Measurements from ENCODE around the gene SHC2. TPM values are rescaled to one million over a fixed set of nuclear protein-coding genes. Genes with fewer than 3 reads are reported as not detected.

The SHC2 gene
- polyA plus RNA-seq, 1 donor (not counting 4 experiments of a cell fraction or from before 2014, with no cell fraction given): 2.5 TPM

DNA sequence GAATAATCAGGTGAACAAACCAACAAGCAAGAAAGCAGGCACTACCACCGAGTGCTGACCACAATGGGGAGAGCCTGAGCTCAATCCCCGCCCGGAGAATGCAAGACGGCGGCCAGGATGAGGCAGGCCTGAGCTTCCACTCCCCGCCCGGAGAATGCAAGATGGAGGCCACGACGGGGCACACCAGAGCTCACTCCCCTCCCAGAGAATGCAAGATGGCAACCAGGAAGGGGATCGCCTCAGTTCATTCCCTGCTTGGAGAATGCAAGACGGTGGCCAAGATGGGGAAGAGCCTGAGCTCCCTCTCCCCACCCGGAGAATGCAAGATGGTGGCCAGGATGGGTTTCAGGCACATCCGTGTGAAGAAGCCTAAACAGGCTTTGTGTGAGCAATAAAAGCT is 91.6 kb downstream of the SHC2 start:
- no peak overlapping the region for H3K9ac ChIP-seq (ENCODE audit: control insufficient read depth, extremely low read depth, insufficient read depth, low read length)
- TF ChIP-seq, protein P1, sequence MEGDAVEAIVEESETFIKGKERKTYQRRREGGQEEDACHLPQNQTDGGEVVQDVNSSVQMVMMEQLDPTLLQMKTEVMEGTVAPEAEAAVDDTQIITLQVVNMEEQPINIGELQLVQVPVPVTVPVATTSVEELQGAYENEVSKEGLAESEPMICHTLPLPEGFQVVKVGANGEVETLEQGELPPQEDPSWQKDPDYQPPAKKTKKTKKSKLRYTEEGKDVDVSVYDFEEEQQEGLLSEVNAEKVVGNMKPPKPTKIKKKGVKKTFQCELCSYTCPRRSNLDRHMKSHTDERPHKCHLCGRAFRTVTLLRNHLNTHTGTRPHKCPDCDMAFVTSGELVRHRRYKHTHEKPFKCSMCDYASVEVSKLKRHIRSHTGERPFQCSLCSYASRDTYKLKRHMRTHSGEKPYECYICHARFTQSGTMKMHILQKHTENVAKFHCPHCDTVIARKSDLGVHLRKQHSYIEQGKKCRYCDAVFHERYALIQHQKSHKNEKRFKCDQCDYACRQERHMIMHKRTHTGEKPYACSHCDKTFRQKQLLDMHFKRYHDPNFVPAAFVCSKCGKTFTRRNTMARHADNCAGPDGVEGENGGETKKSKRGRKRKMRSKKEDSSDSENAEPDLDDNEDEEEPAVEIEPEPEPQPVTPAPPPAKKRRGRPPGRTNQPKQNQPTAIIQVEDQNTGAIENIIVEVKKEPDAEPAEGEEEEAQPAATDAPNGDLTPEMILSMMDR (optimal IDR thresholded peaks at IDR 0.05 in 1 of 3, IDR thresholded peaks at IDR 0.05 in 1 of 3, conservative IDR thresholded peaks at IDR 0.05 in 1 of 3; ENCODE audit: extremely low read depth in 1 of 3, insufficient read depth in 2 of 3, low read length in 3 of 3): no peak
- TF ChIP-seq EZH2 (IDR thresholded peaks at IDR 0.05; ENCODE audit: low read length): no peak
- no peak overlapping the region for H3K27ac ChIP-seq (ENCODE audit: control insufficient read depth, insufficient read depth, low read length)
- H2AFZ ChIP-seq (ENCODE audit: control insufficient read depth, low read length): no peak overlapping the region
- dilution Hi-C loops (cut with MboI; ENCODE audit: extremely low pct_ligation_motif_present, low sequenced_read_pairs): no loop called here
- no peaks in the 10 kb centered on the region for H3K79me2 ChIP-seq (ENCODE audit: control insufficient read depth, insufficient read depth, low read length)
- DNase-seq (ENCODE audit: low read depth, low spot score) (no peak), FAIRE-seq (no peak)
- peaks cover 15% of the 10 kb centered on the region for H3K27me3 ChIP-seq (ENCODE audit: control insufficient read depth, extremely low read depth, insufficient read depth, low read length)
- no peaks in the 10 kb centered on the region for H3K9me1 ChIP-seq (ENCODE audit: control insufficient read depth, extremely low read depth, insufficient read depth, low read length)
- no peaks in the 10 kb centered on the region for H4K20me1 ChIP-seq (ENCODE audit: control insufficient read depth, extremely low read depth, insufficient read depth, low read length)
- peaks cover 7% of the 10 kb centered on the region for H3K4me1 ChIP-seq (ENCODE audit: control insufficient read depth, extremely low read depth, insufficient read depth, low read length)
- H3K36me3 ChIP-seq (ENCODE audit: control insufficient read depth in 2 of 2, extremely low read depth in 1 of 2, insufficient read depth in 2 of 2, low read length in 2 of 2): no peaks in the 10 kb centered on the region
- H3K9me3 ChIP-seq (ENCODE audit: control insufficient read depth, low read depth, low read length): no peaks in the 10 kb centered on the region
- H3K4me3 ChIP-seq (ENCODE audit: control insufficient read depth in 2 of 3, extremely low read depth in 1 of 3, insufficient read depth in 2 of 3, low read depth in 1 of 3, low read length in 3 of 3): no peak overlapping the region
- H3K4me2 ChIP-seq (ENCODE audit: control insufficient read depth, extremely low read depth, insufficient read depth, low read depth, low read length): no peak overlapping the region

DNA sequence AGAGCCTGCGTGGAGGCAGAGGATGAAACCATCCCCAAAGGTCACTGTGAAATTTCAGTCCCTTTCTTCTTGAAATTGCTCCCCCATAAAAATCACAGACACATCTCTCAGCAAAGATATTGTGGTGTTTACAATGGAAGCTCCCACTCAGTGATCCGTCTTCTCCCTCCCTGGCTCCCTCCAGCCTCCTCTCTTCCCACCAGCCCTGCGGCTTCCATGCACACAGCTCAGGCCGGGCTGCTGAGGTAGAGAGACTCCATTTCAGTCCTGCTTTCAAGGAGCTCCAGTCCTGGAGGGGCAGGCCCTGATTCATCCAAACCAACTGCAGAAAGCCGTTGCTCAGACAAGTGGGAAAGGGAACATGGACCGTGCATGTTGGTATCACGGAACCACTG is 92.2 kb downstream of the SHC2 start:
- Histone ChIP-seq H3K4me3 (ENCODE audit: control insufficient read depth in 2 of 3, extremely low read depth in 1 of 3, insufficient read depth in 2 of 3, low read depth in 1 of 3, low read length in 3 of 3) (no peak overlapping the region), H3K79me2 (ENCODE audit: control insufficient read depth, insufficient read depth, low read length) (no peaks in the 10 kb centered on the region), H3K9ac (ENCODE audit: control insufficient read depth, extremely low read depth, insufficient read depth, low read length) (no peak overlapping the region), H4K20me1 (ENCODE audit: control insufficient read depth, extremely low read depth, insufficient read depth, low read length) (no peaks in the 10 kb centered on the region), H3K4me2 (ENCODE audit: control insufficient read depth, extremely low read depth, insufficient read depth, low read depth, low read length) (no peak overlapping the region), H3K36me3 (ENCODE audit: control insufficient read depth in 2 of 2, extremely low read depth in 1 of 2, insufficient read depth in 2 of 2, low read length in 2 of 2) (no peaks in the 10 kb centered on the region), H3K4me1 (ENCODE audit: control insufficient read depth, extremely low read depth, insufficient read depth, low read length) (peaks cover under 1% of the 10 kb centered on the region), H3K27me3 (ENCODE audit: control insufficient read depth, extremely low read depth, insufficient read depth, low read length) (peaks cover 9% of the 10 kb centered on the region), H2AFZ (ENCODE audit: control insufficient read depth, low read length) (no peak overlapping the region), H3K9me1 (ENCODE audit: control insufficient read depth, extremely low read depth, insufficient read depth, low read length) (no peaks in the 10 kb centered on the region), H3K27ac (ENCODE audit: control insufficient read depth, insufficient read depth, low read length) (no peak overlapping the region), H3K9me3 (ENCODE audit: control insufficient read depth, low read depth, low read length) (no peaks in the 10 kb centered on the region)
- TF ChIP-seq, protein P1 (optimal IDR thresholded peaks at IDR 0.05 in 1 of 3, IDR thresholded peaks at IDR 0.05 in 1 of 3, conservative IDR thresholded peaks at IDR 0.05 in 1 of 3; ENCODE audit: extremely low read depth in 1 of 3, insufficient read depth in 2 of 3, low read length in 3 of 3): no peak
- TF ChIP-seq EZH2 (IDR thresholded peaks at IDR 0.05; ENCODE audit: low read length): no peak
- FAIRE-seq (no peak), DNase-seq (ENCODE audit: low read depth, low spot score) (no peak)
- dilution Hi-C loops (cut with MboI; ENCODE audit: extremely low pct_ligation_motif_present, low sequenced_read_pairs): no loop called here
